Endothelial cell of umbilical vein (primary cell): ENCODE data around the gene ODF4. TPM values are rescaled to one million over a fixed set of nuclear protein-coding genes. Genes with fewer than 3 reads are reported as not detected.

Experiments used
- BruUV-seq: library from RNA; stranded (reverse); fragments of 400-500 nt; replicated peaks from 2 replicates; lab custom pipeline; 2021; lab: Mats Ljungman, UMichigan
- CTCF ChIA-PET: fragments of 300-600, 350-600 bp; sonication (Branson Sonifier 250); formaldehyde crosslinking; loops from one replicate; lab custom pipeline; 2021; ENCODE audit warnings: antibody characterized with exemption, inconsistent platforms; lab: Charles Lee
- POLR2A ChIA-PET: fragments of 300-600, 350-600 bp; sonication (Branson Sonifier 250); formaldehyde crosslinking; loops from one replicate; lab custom pipeline; 2021; ENCODE audit warnings: antibody characterized with exemption, inconsistent platforms; lab: Charles Lee
- DNase-seq: peaks from one replicate; pipeline ENCODE4 v3.0.0-alpha.2; 2011; ENCODE audit warnings: low read depth, low spot score
- FAIRE-seq: peaks from 2 replicates; lab custom pipeline; 2011; peaks lifted over from hg19 to GRCh38; lab: Jason Lieb, UNC
- H2AFZ ChIP-seq: 2 replicates; pipeline ENCODE4 v1.6.0; 2012; ENCODE audit warnings: low read depth, low read length, control low read depth, inconsistent platforms
- H3K27ac ChIP-seq: 2 replicates; pipeline ENCODE4 v1.5.1; 2011; ENCODE audit warnings: low read depth, mild to moderate bottlenecking, control low read depth, low read length, moderate library complexity; ENCODE audit not compliant: insufficient read depth
- H3K27me3 ChIP-seq, 2 experiments: 2 replicates each; pipeline versions ENCODE4 v1.6.0 to v1.6.1; 2011; ENCODE audit warnings: low read length in 2 of 2, mixed read lengths in 1 of 2; ENCODE audit not compliant: control insufficient read depth in 2 of 2, insufficient read depth in 2 of 2
- H3K36me3 ChIP-seq, 2 experiments: 2 replicates in 1 of 2; 3 replicates in 1 of 2; pipeline ENCODE4 v1.5.1; 2011; ENCODE audit warnings: low read length in 2 of 2, mild to moderate bottlenecking in 1 of 2, moderate library complexity in 1 of 2; ENCODE audit not compliant: control insufficient read depth in 2 of 2, insufficient read depth in 2 of 2; ENCODE audit errors: extremely low read depth in 1 of 2
- H3K4me1 ChIP-seq: 3 replicates; pipeline ENCODE4 v1.5.1; 2011; ENCODE audit warnings: mild to moderate bottlenecking, low read length; ENCODE audit not compliant: control insufficient read depth, insufficient read depth; ENCODE audit errors: extremely low read depth
- H3K4me2 ChIP-seq: 2 replicates; pipeline ENCODE4 v1.6.1; 2011; ENCODE audit warnings: low read length, control low read depth, mixed read lengths; ENCODE audit not compliant: insufficient read depth
- H3K4me3 ChIP-seq, 3 experiments: fragments of 200-600 bp in 1 of 3; sonication (generic), shearing (Covaris generic) in 1 of 3; replicated peaks in 1 of 3; 2 replicates each; pipeline ENCODE4 v1.5.1; 2011 to 2016; ENCODE audit warnings: control low read depth in 3 of 3, low read length in 3 of 3, mild to moderate bottlenecking in 2 of 3, inconsistent platforms in 1 of 3, low read depth in 1 of 3, moderate library complexity in 1 of 3; ENCODE audit not compliant: insufficient read depth in 1 of 3
- H3K79me2 ChIP-seq: 2 replicates; pipeline ENCODE4 v1.6.0; 2012; ENCODE audit warnings: low read length, inconsistent platforms; ENCODE audit not compliant: control insufficient read depth, insufficient read depth
- H3K9ac ChIP-seq: replicated peaks from 2 replicates; pipeline ENCODE3; 2011; ENCODE audit warnings: low read length, control low read depth; ENCODE audit not compliant: insufficient read depth; ENCODE audit errors: extremely low read depth
- H3K9me1 ChIP-seq: replicated peaks from 3 replicates; pipeline ENCODE4 v1.6.0; 2011; ENCODE audit warnings: mild to moderate bottlenecking, low read length; ENCODE audit not compliant: control insufficient read depth, insufficient read depth; ENCODE audit errors: extremely low read depth
- H3K9me3 ChIP-seq: replicated peaks from 2 replicates; pipeline ENCODE4 v1.5.1; 2012; ENCODE audit warnings: low read length, inconsistent platforms; ENCODE audit not compliant: control insufficient read depth, insufficient read depth
- H4K20me1 ChIP-seq: replicated peaks from 2 replicates; pipeline ENCODE3; 2011; ENCODE audit warnings: mild to moderate bottlenecking, low read length; ENCODE audit not compliant: control insufficient read depth, insufficient read depth; ENCODE audit errors: extremely low read depth
- CTCF ChIP-seq, 2 donors: IDR thresholded peaks; 1 replicate in 1 of 2; 2 replicates in 1 of 2; pipeline ENCODE4 v1.5.1; 2011; ENCODE audit warnings: low read length in 2 of 2, mild to moderate bottlenecking in 2 of 2, moderate library complexity in 2 of 2, control low read depth in 1 of 2, inconsistent platforms in 1 of 2, low read depth in 1 of 2; ENCODE audit not compliant: insufficient read depth in 1 of 2; ENCODE audit errors: extremely low read depth in 1 of 2
- EZH2 ChIP-seq: IDR thresholded peaks from 2 replicates; pipeline ENCODE4 v1.6.1; 2012; ENCODE audit warnings: borderline replicate concordance, low read depth, mild to moderate bottlenecking, moderate library complexity, low read length, inconsistent platforms; ENCODE audit not compliant: severe bottlenecking
- FOS ChIP-seq: IDR thresholded peaks from 2 replicates; pipeline ENCODE4 v1.6.1; 2011; ENCODE audit warnings: mild to moderate bottlenecking, low read length, moderate library complexity, borderline replicate concordance; ENCODE audit not compliant: insufficient read depth
- GATA2 ChIP-seq: IDR thresholded peaks from 2 replicates; pipeline ENCODE4 v1.7.0; 2011; ENCODE audit warnings: low read depth, mild to moderate bottlenecking, moderate library complexity, mixed read lengths, low read length; ENCODE audit not compliant: insufficient read length, insufficient read depth
- JUN ChIP-seq: IDR thresholded peaks from 2 replicates; pipeline ENCODE4 v1.6.1; 2011; ENCODE audit warnings: borderline replicate concordance, low read depth; ENCODE audit not compliant: insufficient read length, insufficient read depth
- MAX ChIP-seq: IDR thresholded peaks from 2 replicates; pipeline ENCODE4 v1.6.1; 2011; ENCODE audit not compliant: insufficient read depth, insufficient read length
- MYC ChIP-seq: IDR thresholded peaks from one replicate; pipeline ENCODE4 v1.6.1; 2011; ENCODE audit warnings: mild to moderate bottlenecking, low read depth, low read length
- POLR2A ChIP-seq: IDR thresholded peaks from 2 replicates; pipeline ENCODE4 v1.6.1; 2012; ENCODE audit warnings: low read depth, mild to moderate bottlenecking, control low read depth, low read length
- POLR2AphosphoS5 ChIP-seq: IDR thresholded peaks from 2 replicates; pipeline ENCODE4 v1.6.1; 2012; ENCODE audit warnings: low read depth, mild to moderate bottlenecking, control low read depth, low read length, moderate library complexity; ENCODE audit not compliant: insufficient read depth
- dilution Hi-C: fragments of 300-500 bp; cut with MboI; formaldehyde crosslinking; loops from one replicate; pipeline ENCODE4 v1.15.0; 2019; ENCODE audit warnings: low sequenced_read_pairs; ENCODE audit not compliant: extremely low pct_ligation_motif_present
- intact Hi-C: fragments of 100-400 bp; cut with micrococcal nuclease; formaldehyde crosslinking; loops from one replicate; pipeline ENCODE4 v1.10.0; 2022
- polyA plus RNA-seq, 4 experiments: library from polyadenylated mRNA; depleted of rRNA in 3 of 4; stranded (reverse) in 3 of 4; unstranded in 1 of 4; fragments of >200 nt; gene quantifications; 2 replicates each; pipeline versions ENCODE4 v1.2.1 to v1.2.3, GENCODE V29; 2011 to 2012; ENCODE audit warnings: missing spikeins in 1 of 4
- total RNA-seq: library from RNA; stranded (reverse); gene quantifications from 2 replicates; pipeline ENCODE4 v1.2.3, GENCODE V29; 2021

The ODF4 gene
- total and polyA plus RNA-seq, 2 donors (not counting 3 experiments of a cell fraction or from before 2014, with no cell fraction given), result not detected

GRCh38 chr17:8300627-8301242 is 38.9 kb upstream of the ODF4 start:
- Histone ChIP-seq H3K9ac (no peak overlapping the region), H4K20me1 (no peaks in the 10 kb centered on the region), H3K9me1 (no peaks in the 10 kb centered on the region), H3K27ac (no peak overlapping the region), H3K4me3 (no peak overlapping the region), H3K36me3 (no peaks in the 10 kb centered on the region), H3K4me2 (no peak overlapping the region), H3K4me1 (no peaks in the 10 kb centered on the region), H3K79me2 (no peaks in the 10 kb centered on the region), H3K27me3 (no peaks in the 10 kb centered on the region), H2AFZ (no peak overlapping the region), H3K9me3 (no peaks in the 10 kb centered on the region)
- CTCF ChIA-PET, result interaction anchor here (0.6 to 1.9 kb wide), 35 partner anchors 12 to 240 kb away, joined by 3 to 16 read pairs (median 3); partner anchors contain the start of genes BORCS6, CTC1, KRABD2 and PFAS
- TF ChIP-seq GATA2, result no peak
- TF ChIP-seq CTCF (IDR thresholded peaks at IDR 0.05; ENCODE audit: extremely low read depth in 1 of 2, insufficient read depth in 1 of 2, low read depth in 1 of 2, low read length in 2 of 2), result peak; percentile 80 to 89
- no TSS peak for BruUV-seq
- intact Hi-C loops (loop anchor here (1.0 to 2.0 kb wide), 6 partner anchors 47 to 180 kb away; partner anchors contain the start of gene PFAS), dilution Hi-C loops (loop anchor here (10.0 kb wide), 1 partner anchor 66 kb away; no protein-coding TSS in a partner anchor)
- FAIRE-seq, result peak; percentile 90
- DNase-seq, result peak; percentile 58
- POLR2A ChIA-PET, result interaction anchor here (0.8 kb wide), 1 partner anchor 12 kb away, joined by 3 read pairs; the partner anchor contains the start of gene RANGRF

GRCh38 chr17:8310601-8311123 is 29.0 kb upstream of the ODF4 start:
- Histone ChIP-seq H3K27ac (peak overlapping the region; percentile 48), H3K9me1 (no peaks in the 10 kb centered on the region), H3K4me2 (peak overlapping the region; percentile 78), H3K9me3 (no peaks in the 10 kb centered on the region), H3K27me3 (no peaks in the 10 kb centered on the region), H3K79me2 (peaks cover 32% of the 10 kb centered on the region), H3K9ac (peak overlapping the region; percentile 56), H3K36me3 (peaks cover 5 to 21% of the 10 kb centered on the region in 2 experiments), H4K20me1 (no peaks in the 10 kb centered on the region), H2AFZ (peak overlapping the region; percentile 18), H3K4me1 (peaks cover 31% of the 10 kb centered on the region), H3K4me3 (peak overlapping the region; percentile 29 to 67 (median 60))
- FAIRE-seq, result peak; percentile 96
- intact Hi-C loops, result loop anchor here (1.0 to 2.0 kb wide), 4 partner anchors 16 to 73 kb away; partner anchors contain the start of genes KRABD2 and RPL26
- ChIA-PET CTCF (no interaction called here), POLR2A (no interaction called here)
- BruUV-seq, result no TSS peak
- dilution Hi-C loops, result no loop called here
- peak; percentile 55 for DNase-seq
- TF ChIP-seq GATA2 (no peak), JUN (no peak), POLR2A (no peak), CTCF (IDR thresholded peaks at IDR 0.05; ENCODE audit: extremely low read depth in 1 of 2, insufficient read depth in 1 of 2, low read depth in 1 of 2, low read length in 2 of 2) (no peak), MAX (no peak), POLR2AphosphoS5 (peak; percentile 51), FOS (no peak), MYC (peak; percentile 69), EZH2 (no peak)
